ENCODE data around the gene RET.

RET gene

GRCh38 chr10:43166207-43166879, 89.5 kb downstream of the RET start:
- DNase-seq (ENCODE audit: low read depth) = no peak
- no peak overlapping the region for H3K4me3 ChIP-seq (ENCODE audit: low read depth, low read length)
- TF ChIP-seq MAX (IDR thresholded peaks at IDR 0.05; ENCODE audit: low read depth, low read length) (no peak), CTCF (IDR thresholded peaks at IDR 0.05; ENCODE audit: low read depth, low read length) (no peak), MYC (IDR thresholded peaks at IDR 0.05; ENCODE audit: low read depth, low read length) (no peak), POLR2A (IDR thresholded peaks at IDR 0.05; ENCODE audit: extremely low read depth, insufficient read length) (no peak)

- H3K4me3 ChIP-seq (ENCODE audit: low read depth, low read length) = no peak overlapping the region
- peak; percentile 11 for DNase-seq (ENCODE audit: low read depth)
- TF ChIP-seq MAX (IDR thresholded peaks at IDR 0.05; ENCODE audit: low read depth, low read length) (no peak), MYC (IDR thresholded peaks at IDR 0.05; ENCODE audit: low read depth, low read length) (no peak), POLR2A (IDR thresholded peaks at IDR 0.05; ENCODE audit: extremely low read depth, insufficient read length) (no peak), CTCF (IDR thresholded peaks at IDR 0.05; ENCODE audit: low read depth, low read length) (no peak)
These were observed 90.1 kb downstream of the RET start for GRCh38 chr10:43166880-43167497.

GRCh38 chr10:43167498-43167889, 90.6 kb downstream of the RET start:
- TF ChIP-seq MAX (IDR thresholded peaks at IDR 0.05; ENCODE audit: low read depth, low read length) = no peak
- no peak for TF ChIP-seq POLR2A (IDR thresholded peaks at IDR 0.05; ENCODE audit: extremely low read depth, insufficient read length)
- no peak for TF ChIP-seq CTCF (IDR thresholded peaks at IDR 0.05; ENCODE audit: low read depth, low read length)
- TF ChIP-seq MYC (IDR thresholded peaks at IDR 0.05; ENCODE audit: low read depth, low read length) = no peak
- no peak for DNase-seq (ENCODE audit: low read depth)
- no peak overlapping the region for H3K4me3 ChIP-seq (ENCODE audit: low read depth, low read length)

- DNase-seq (ENCODE audit: low read depth) = no peak
- TF ChIP-seq POLR2A (IDR thresholded peaks at IDR 0.05; ENCODE audit: extremely low read depth, insufficient read length) (no peak), MAX (IDR thresholded peaks at IDR 0.05; ENCODE audit: low read depth, low read length) (no peak)
- no peak overlapping the region for H3K4me3 ChIP-seq (ENCODE audit: low read depth, low read length)
These were observed 93.6 kb downstream of the RET start for GRCh38 chr10:43170491-43170890.

- TF ChIP-seq POLR2A (IDR thresholded peaks at IDR 0.05; ENCODE audit: extremely low read depth, insufficient read length) (no peak), MYC (IDR thresholded peaks at IDR 0.05; ENCODE audit: low read depth, low read length) (no peak), CTCF (IDR thresholded peaks at IDR 0.05; ENCODE audit: low read depth, low read length) (no peak), MAX (IDR thresholded peaks at IDR 0.05; ENCODE audit: low read depth, low read length) (no peak)
- DNase-seq (ENCODE audit: low read depth) = no peak
- no peak overlapping the region for H3K4me3 ChIP-seq (ENCODE audit: low read depth, low read length)
These were observed 95.8 kb downstream of the RET start for GRCh38 chr10:43172645-43173044.

GRCh38 chr10:43173120-43173519, 96.3 kb downstream of the RET start:
- DNase-seq (ENCODE audit: low read depth) = no peak
- TF ChIP-seq MAX (IDR thresholded peaks at IDR 0.05; ENCODE audit: low read depth, low read length) (no peak), CTCF (IDR thresholded peaks at IDR 0.05; ENCODE audit: low read depth, low read length) (no peak), MYC (IDR thresholded peaks at IDR 0.05; ENCODE audit: low read depth, low read length) (no peak), POLR2A (IDR thresholded peaks at IDR 0.05; ENCODE audit: extremely low read depth, insufficient read length) (no peak)
- no peak overlapping the region for H3K4me3 ChIP-seq (ENCODE audit: low read depth, low read length)

All from NB4 (cell line).